Pancreas (tissue), 10 donors: ENCODE data around the gene PLA2G15. TPM values are rescaled to one million over a fixed set of nuclear protein-coding genes. Genes with fewer than 3 reads are reported as not detected.

ENCODE experiments used
- ATAC-seq, 4 donors: fragments of 200-7000 bp; cut with Tn5 transposase; one replicate each; pipeline versions ENCODE4 v1.8.0 to v1.9.1; 2020; ENCODE audit warnings: mild to moderate bottlenecking in 4 of 4, moderate library complexity in 4 of 4
- DNase-seq, 6 donors: peaks; one replicate each; pipeline ENCODE4 v3.0.0-alpha.2; 2020
- FAIRE-seq: peaks from 2 replicates; lab custom pipeline; 2012; peaks lifted over from hg19 to GRCh38; lab: Jason Lieb, UNC
- H3K27ac ChIP-seq, 4 donors: fragments of 200-600 bp; sonication (generic); 1 replicate in 3 of 4; 2 replicates in 1 of 4; pipeline versions ENCODE4 v1.5.0 to v1.8.0; 2020
- H3K27me3 ChIP-seq, 4 donors: fragments of 200-600 bp; one replicate each; pipeline ENCODE4 v1.8.0; 2021
- H3K36me3 ChIP-seq, 3 donors: fragments of 200-600 bp; sonication (generic) in 1 of 3; one replicate each; pipeline versions ENCODE4 v1.5.0 to v1.8.0; 2020 to 2021
- H3K4me1 ChIP-seq, 3 donors: fragments of 200-600 bp; one replicate each; pipeline ENCODE4 v1.8.0; 2021
- H3K4me3 ChIP-seq, 4 donors: fragments of 200-600 bp; sonication (generic) in 2 of 4; one replicate each; pipeline versions ENCODE4 v1.5.0 to v1.8.0; 2020 to 2021
- H3K9me3 ChIP-seq, 4 donors: fragments of 200-600 bp; one replicate each; pipeline ENCODE4 v1.8.0; 2021
- CTCF ChIP-seq, 4 donors: fragments of 200-600 bp; sonication (generic) in 3 of 4; IDR thresholded peaks; one replicate each; pipeline versions ENCODE4 v1.5.0 to v1.8.0; 2021; ENCODE audit warnings: antibody characterized with exemption in 4 of 4
- WGBS, 2 donors: extraction: QIAGEN DNeasy Blood & Tissue Kit; methylation state at CpG; one replicate each; pipeline ENCODE4 v1.1.7; 2013; 5-methylcytosine and 5-hydroxymethylcytosine counted together
- intact Hi-C, 3 donors: fragments of 100-400 bp; cut with DNase I; formaldehyde crosslinking; loops; one replicate each; pipeline versions ENCODE4 v1.11.1 to v1.14.2; 2022
- polyA plus RNA-seq, 2 donors: library from polyadenylated mRNA; stranded (reverse); fragments of 200-250 nt; gene quantifications; one replicate each; pipeline ENCODE4 v1.2.3, GENCODE V29; 2013
- total RNA-seq, 6 donors: library from RNA; stranded (reverse); fragmentation: NEBNext Ultra II Directional in 4 of 6; extraction: Animal tissue kit (Norgen Biotek cat#: 25700) in 4 of 6; gene quantifications; one replicate each; pipeline versions ENCODE4 v1.2.1 to v1.2.4, GENCODE V29; 2021 to 2023
- donor health status: healthy with polysubstance abuse.
- donor health status: DM: no; HTN: no; CAD: no; lungs with moderate emphysema.
- donor health status: DM: no; HTN: no; CAD: no.
- donor health status: control.
- donor health status: control.
- donor health status: Bipolar disorder and iron deficiency.
- donor health status: DM: yes; HTN: yes; CAD: no.
- donor health status: DM: no; HTN: no; CAD: no.
- donor health status: DM: no; HTN: no; CAD: no.
- donor health status: DM: yes; HTN: yes; CAD: no.

Gene PLA2G15
- total and polyA plus RNA-seq, 8 donors: 3.5 to 14.1 (median 5.6) TPM

- FAIRE-seq: no peak
- Histone ChIP-seq H3K36me3 (peaks cover 7 to 28% (median 18%) of the 10 kb centered on the region in 3 donors), H3K27me3 (no peaks in the 10 kb centered on the region), H3K9me3 (no peaks in the 10 kb centered on the region), H3K4me3 (no peak overlapping the region), H3K27ac (no peak overlapping the region), H3K4me1 (peaks cover 27 to 36% (median 29%) of the 10 kb centered on the region in 3 donors)
- intact Hi-C loops: loop anchor here in 1 of 3 donors (10.0 kb wide), 2 partner anchors 145 to 245 kb away; partner anchors contain the start of genes DPEP3 and NFATC3
- DNase-seq: peak in 1 of 6 donors; percentile 53
- 84 to 88% methylated on average over 9 of the region's 9 CpGs for WGBS, 2 donors
- ATAC-seq: no peak
- no peak for TF ChIP-seq CTCF (IDR thresholded peaks at IDR 0.05)
Measured at GRCh38 chr16:68230176-68230571, 15.0 kb upstream of the PLA2G15 start.

- WGBS, 2 donors: 86 to 90% methylated on average over 12 of the region's 12 CpGs
- DNase-seq (peak in 1 of 6 donors; percentile 49), ATAC-seq (no peak), FAIRE-seq (no peak)
- H3K27me3 ChIP-seq: no peaks in the 10 kb centered on the region
- no peaks in the 10 kb centered on the region for H3K9me3 ChIP-seq
- H3K27ac ChIP-seq: no peak overlapping the region
- peaks cover 27 to 36% (median 29%) of the 10 kb centered on the region in 3 donors for H3K4me1 ChIP-seq
- intact Hi-C loops: loop anchor here in 1 of 3 donors (10.0 kb wide), 2 partner anchors 146 to 246 kb away; partner anchors contain the start of genes DPEP3 and NFATC3
- H3K36me3 ChIP-seq: peaks cover 7 to 28% (median 18%) of the 10 kb centered on the region in 3 donors
- H3K4me3 ChIP-seq: no peak overlapping the region
- TF ChIP-seq CTCF (IDR thresholded peaks at IDR 0.05): no peak
Measured at GRCh38 chr16:68230956-68231355, 14.2 kb upstream of the PLA2G15 start.

- Histone ChIP-seq H3K4me3 (no peak overlapping the region), H3K27me3 (no peaks in the 10 kb centered on the region), H3K36me3 (peaks cover 7 to 28% (median 18%) of the 10 kb centered on the region in 3 donors), H3K4me1 (peaks cover 28 to 39% (median 29%) of the 10 kb centered on the region in 3 donors), H3K27ac (no peak overlapping the region), H3K9me3 (no peaks in the 10 kb centered on the region)
- no peak for TF ChIP-seq CTCF (IDR thresholded peaks at IDR 0.05)
- WGBS, 2 donors: 84 to 85% methylated on average over 26 of the region's 26 CpGs
- FAIRE-seq (no peak), ATAC-seq (no peak), DNase-seq (peak in 2 of 6 donors; percentile 42 to 75)
- intact Hi-C loops: loop anchor here in 1 of 3 donors (10.0 kb wide), 2 partner anchors 147 to 247 kb away; partner anchors contain the start of genes DPEP3 and NFATC3
Measured at GRCh38 chr16:68231384-68232136, 13.6 kb upstream of the PLA2G15 start.

GRCh38 chr16:68232335-68232734, 12.8 kb upstream of the PLA2G15 start:
- peak in 2 of 6 donors; percentile 51 to 70 for DNase-seq
- TF ChIP-seq CTCF (IDR thresholded peaks at IDR 0.05): no peak
- FAIRE-seq: no peak
- no peak overlapping the region for H3K4me3 ChIP-seq
- no peaks in the 10 kb centered on the region for H3K9me3 ChIP-seq
- 83 to 85% methylated on average over 16 of the region's 16 CpGs for WGBS, 2 donors
- H3K4me1 ChIP-seq: peaks cover 27 to 40% (median 27%) of the 10 kb centered on the region in 3 donors
- intact Hi-C loops: loop anchor here in 1 of 3 donors (10.0 kb wide), 2 partner anchors 148 to 248 kb away; partner anchors contain the start of genes DPEP3 and NFATC3
- ATAC-seq: no peak
- H3K27me3 ChIP-seq: no peaks in the 10 kb centered on the region
- peaks cover 7 to 28% (median 18%) of the 10 kb centered on the region in 3 donors for H3K36me3 ChIP-seq
- no peak overlapping the region for H3K27ac ChIP-seq
